Muscle of leg (tissue), 11 donors: ENCODE measurements around the gene PLEKHA7. TPM values are rescaled to one million over a fixed set of nuclear protein-coding genes. Genes with fewer than 3 reads are reported as not detected.
"Not testable (repeated sequence)": the region's sequence is repeated elsewhere in the genome, so short reads cannot be mapped to it uniquely, and the experiment has no call there.

Experiments used
- DNase-seq: peaks from one replicate; pipeline ENCODE4 v3.0.0; 2013
- H3K27ac ChIP-seq: one replicate; pipeline ENCODE4 v1.5.1; 2013; ENCODE audit warnings: mild to moderate bottlenecking, low read length, control low read depth
- H3K27me3 ChIP-seq: one replicate; pipeline ENCODE4 v1.6.1; 2013; ENCODE audit warnings: low read length; ENCODE audit not compliant: control insufficient read depth, insufficient read depth
- H3K36me3 ChIP-seq: one replicate; pipeline ENCODE4 v1.6.1; 2013; ENCODE audit warnings: low read length; ENCODE audit not compliant: control insufficient read depth, insufficient read depth
- H3K4me1 ChIP-seq: one replicate; pipeline ENCODE4 v1.6.1; 2013; ENCODE audit warnings: low read length; ENCODE audit not compliant: control insufficient read depth, insufficient read depth
- H3K4me3 ChIP-seq: one replicate; pipeline ENCODE4 v1.5.1; 2013; ENCODE audit warnings: low read length, control low read depth
- H3K9me3 ChIP-seq: replicated peaks from 2 replicates; pipeline ENCODE4 v1.6.1; 2013; ENCODE audit warnings: low read depth, low read length; ENCODE audit not compliant: control insufficient read depth
- WGBS: methylation state at CpG from one replicate; pipeline ENCODE4 v1.1.5; 2013; ENCODE audit warnings: missing lambda C conversion rate; ENCODE audit not compliant: insufficient coverage; 5-methylcytosine and 5-hydroxymethylcytosine counted together
- polyA plus RNA-seq, 8 donors: library from polyadenylated mRNA; unstranded; fragments of 120-200 nt; gene quantifications; one replicate each; pipeline versions ENCODE4 v1.2.1 to v1.2.3, GENCODE V29; 2013; ENCODE audit warnings: inconsistent platforms in 1 of 8, low replicate concordance in 1 of 8; ENCODE audit not compliant: insufficient read length in 8 of 8, insufficient read depth in 1 of 8
- total RNA-seq: library from RNA; stranded (reverse); fragments of 120-200 nt; gene quantifications from one replicate; pipeline ENCODE4 v1.2.4, GENCODE V29; 2013

PLEKHA7 gene
- total and polyA plus RNA-seq, 9 donors: 2.6 to 7.8 (median 4.2) TPM

DNA sequence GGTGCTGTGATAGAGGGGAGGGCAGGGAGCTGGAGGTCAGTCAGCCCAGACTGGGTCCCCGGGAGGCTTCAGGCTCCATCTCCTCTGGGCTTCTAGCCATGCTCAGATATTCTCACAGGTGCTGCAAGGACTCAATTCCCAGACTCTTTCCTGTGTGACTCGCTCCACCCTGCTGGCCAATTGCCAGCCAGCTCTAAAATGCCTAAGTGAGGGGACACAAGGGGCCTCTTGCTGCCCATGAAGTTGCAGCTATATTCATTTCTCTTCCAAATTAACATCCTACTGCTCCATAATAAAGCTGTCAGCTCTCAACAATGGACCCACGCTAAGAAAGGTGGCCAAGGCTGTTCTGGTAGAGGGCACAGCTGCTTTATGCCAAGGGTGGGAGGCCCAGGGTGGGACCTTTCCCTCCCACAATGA is 101.5 kb downstream of the PLEKHA7 start:
- Histone ChIP-seq H3K27ac (no peak overlapping the region), H3K4me3 (no peak overlapping the region), H3K36me3 (no peaks in the 10 kb centered on the region), H3K27me3 (peaks cover 2% of the 10 kb centered on the region), H3K4me1 (peaks cover 7% of the 10 kb centered on the region), H3K9me3 (no peaks in the 10 kb centered on the region)
- 10% methylated on average over 2 of the region's 3 CpGs for WGBS
- no peak for DNase-seq

DNA sequence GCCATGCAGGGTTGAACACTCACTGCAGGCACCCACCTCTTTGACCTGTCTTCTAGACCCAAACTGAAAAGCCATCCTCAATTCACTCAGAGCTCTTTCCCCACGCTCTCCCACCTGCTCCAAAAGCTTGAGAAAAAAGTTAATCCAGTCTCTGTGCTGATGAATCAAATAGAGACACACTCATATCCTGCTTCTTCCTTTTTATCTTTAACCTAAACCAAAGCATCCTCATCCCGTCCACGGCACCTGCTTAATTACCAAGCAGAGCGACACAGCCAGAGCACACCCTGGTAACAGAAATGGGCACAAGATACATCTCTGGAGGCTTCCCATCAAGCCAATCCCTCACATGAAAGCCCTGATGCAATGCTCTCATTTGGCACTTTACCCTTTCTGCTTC is 102.6 kb downstream of the PLEKHA7 start:
- no peaks in the 10 kb centered on the region for H3K36me3 ChIP-seq
- 78% methylated on average over 4 of the region's 4 CpGs for WGBS
- H3K9me3 ChIP-seq: no peaks in the 10 kb centered on the region
- H3K4me1 ChIP-seq: peaks cover 7% of the 10 kb centered on the region
- peaks cover 2% of the 10 kb centered on the region for H3K27me3 ChIP-seq
- no peak overlapping the region for H3K4me3 ChIP-seq
- no peak overlapping the region for H3K27ac ChIP-seq
- DNase-seq: no peak

DNA sequence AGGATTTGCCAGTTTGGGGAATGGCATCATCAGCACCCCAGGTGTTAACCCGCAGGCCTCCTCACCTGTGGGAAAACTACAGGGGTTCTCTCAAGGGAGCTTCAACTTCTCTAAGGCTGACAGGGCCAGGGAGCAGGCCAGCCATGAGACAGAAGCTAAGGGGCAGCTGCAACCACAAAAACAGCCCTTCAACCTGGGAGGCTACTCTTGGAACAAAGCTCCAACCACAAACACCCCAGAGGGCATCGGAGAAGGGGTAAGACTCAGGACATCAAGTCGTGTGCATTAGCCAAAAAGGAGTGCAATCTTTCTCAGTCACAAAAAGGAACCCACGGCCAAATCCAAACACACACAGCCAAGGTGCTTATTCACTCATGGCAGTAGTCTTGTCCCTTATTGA is 103.0 kb downstream of the PLEKHA7 start:
- no peak overlapping the region for H3K27ac ChIP-seq
- peaks cover 7% of the 10 kb centered on the region for H3K4me1 ChIP-seq
- 60% methylated on average over 4 of the region's 4 CpGs for WGBS
- H3K36me3 ChIP-seq: no peaks in the 10 kb centered on the region
- H3K4me3 ChIP-seq: no peak overlapping the region
- H3K27me3 ChIP-seq: peaks cover 2% of the 10 kb centered on the region
- H3K9me3 ChIP-seq: no peaks in the 10 kb centered on the region
- DNase-seq: no peak

DNA sequence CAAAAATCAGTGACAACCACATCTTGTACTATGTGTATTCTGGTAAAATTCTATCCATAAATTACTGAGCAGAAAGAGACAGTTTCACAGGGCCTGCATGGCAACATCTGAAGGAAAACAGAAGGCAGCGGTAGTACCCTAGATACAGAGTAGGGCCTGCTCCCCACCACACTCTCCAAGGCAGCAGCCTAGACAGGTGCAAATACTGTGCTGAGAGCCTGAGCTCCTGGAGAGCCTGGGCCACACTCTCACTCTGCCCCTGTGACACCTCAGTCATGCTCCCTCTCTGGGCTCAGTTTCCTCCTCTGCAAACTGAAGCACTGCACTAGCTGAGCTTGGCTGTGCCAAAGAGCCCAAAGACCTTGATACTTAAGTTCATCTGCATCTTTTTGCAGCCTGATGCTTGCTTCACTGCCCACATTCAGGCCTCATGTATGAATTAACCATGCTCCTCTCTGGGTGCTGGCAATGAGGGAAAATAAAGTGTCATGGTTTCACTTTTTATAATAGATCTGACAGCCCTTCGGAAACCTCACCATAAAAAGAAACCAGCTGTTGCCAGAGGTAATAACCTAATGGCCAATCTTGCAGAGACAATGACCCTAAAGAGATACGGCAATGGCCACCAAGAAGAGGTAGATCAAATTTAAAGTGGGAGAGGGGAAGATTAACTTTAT is 104.7 kb downstream of the PLEKHA7 start:
- peaks cover 2% of the 10 kb centered on the region for H3K27me3 ChIP-seq
- no peaks in the 10 kb centered on the region for H3K9me3 ChIP-seq
- H3K27ac ChIP-seq: no peak overlapping the region
- 100% methylated on average over 1 of the region's 3 CpGs for WGBS
- H3K4me1 ChIP-seq: peaks cover 10% of the 10 kb centered on the region
- no peaks in the 10 kb centered on the region for H3K36me3 ChIP-seq
- no peak overlapping the region for H3K4me3 ChIP-seq
- no peak for DNase-seq

DNA sequence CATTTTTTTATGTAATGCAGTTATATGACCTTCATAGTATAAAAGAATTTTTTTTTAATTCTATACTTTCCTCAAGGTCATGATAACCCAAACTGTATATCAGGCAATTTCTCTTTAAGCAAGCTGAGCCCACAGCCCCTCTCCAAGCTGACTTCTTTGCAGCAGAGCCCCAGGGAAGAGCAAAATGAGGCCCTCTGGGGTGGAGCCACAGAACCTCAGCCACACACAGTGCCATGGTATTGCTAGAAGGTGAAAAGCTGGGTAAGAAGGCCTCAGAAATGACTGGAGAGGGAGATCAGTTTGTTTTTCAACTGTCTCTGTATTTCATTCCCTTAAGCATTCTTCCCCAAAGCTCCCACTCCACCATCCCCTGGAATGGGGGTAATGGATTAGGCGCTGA is 108.8 kb downstream of the PLEKHA7 start:
- Histone ChIP-seq H3K4me3 (no peak overlapping the region), H3K27ac (no peak overlapping the region), H3K36me3 (no peaks in the 10 kb centered on the region), H3K27me3 (no peaks in the 10 kb centered on the region), H3K4me1 (peaks cover 3% of the 10 kb centered on the region), H3K9me3 (no peaks in the 10 kb centered on the region)
- no CpG with 5 or more reads among the region's 1 CpG for WGBS
- no peak for DNase-seq

DNA sequence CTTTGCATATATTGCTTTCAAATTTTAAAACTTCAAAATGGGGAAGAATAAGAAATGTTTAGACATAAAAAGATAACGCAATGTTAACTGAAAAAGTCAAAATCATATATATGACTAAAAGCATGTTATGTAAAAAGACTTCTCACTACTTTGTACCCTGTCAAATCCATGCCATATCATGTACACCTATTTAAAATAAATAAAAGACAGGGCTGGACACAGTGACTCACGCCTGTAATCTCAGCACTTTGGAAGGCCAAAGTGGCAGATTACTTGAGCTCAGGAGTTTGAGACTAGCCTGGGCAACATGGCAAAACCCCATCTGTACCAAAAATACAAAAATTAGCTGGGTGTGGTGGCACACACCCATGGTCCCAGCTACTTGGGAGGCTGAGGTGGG is 109.5 kb downstream of the PLEKHA7 start:
- H3K36me3 ChIP-seq, H3K4me3 ChIP-seq, DNase-seq, H3K9me3 ChIP-seq, H3K4me1 ChIP-seq, H3K27ac ChIP-seq, H3K27me3 ChIP-seq: not testable (repeated sequence)
- no CpG with 5 or more reads among the region's 2 CpGs for WGBS

DNA sequence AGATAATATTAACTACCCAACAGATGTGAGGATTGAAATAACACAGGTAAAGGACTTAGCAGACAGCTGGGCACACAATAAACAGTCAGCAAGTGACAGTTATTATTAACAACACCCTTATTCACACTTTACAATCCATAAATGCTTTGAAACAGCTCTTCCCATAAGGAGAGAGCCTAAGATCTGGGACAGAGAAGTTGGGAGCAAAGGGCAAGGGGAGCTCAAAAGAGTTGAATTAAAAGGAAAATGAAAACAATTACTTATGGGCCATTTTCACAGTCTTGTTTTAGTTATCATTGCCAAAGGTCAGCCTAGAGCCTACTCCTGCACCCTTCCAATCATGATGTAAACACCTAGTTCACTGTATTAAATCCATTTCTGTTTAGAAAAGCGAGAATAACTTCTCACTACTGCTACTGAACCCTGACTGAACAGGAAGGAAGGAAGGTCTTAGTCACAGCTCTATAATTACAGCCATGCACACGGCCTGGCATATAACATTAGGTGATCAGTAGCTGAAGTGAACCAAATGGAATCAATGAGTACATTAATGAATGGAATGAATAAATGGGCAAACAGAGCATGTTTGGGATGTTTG is 111.3 kb downstream of the PLEKHA7 start:
- peaks cover 3% of the 10 kb centered on the region for H3K4me1 ChIP-seq
- H3K27ac ChIP-seq: no peak overlapping the region
- no peak for DNase-seq
- H3K36me3 ChIP-seq: no peaks in the 10 kb centered on the region
- H3K9me3 ChIP-seq: no peaks in the 10 kb centered on the region
- no peak overlapping the region for H3K4me3 ChIP-seq
- no peaks in the 10 kb centered on the region for H3K27me3 ChIP-seq
- WGBS: no CpG with 5 or more reads among the region's 2 CpGs

DNA sequence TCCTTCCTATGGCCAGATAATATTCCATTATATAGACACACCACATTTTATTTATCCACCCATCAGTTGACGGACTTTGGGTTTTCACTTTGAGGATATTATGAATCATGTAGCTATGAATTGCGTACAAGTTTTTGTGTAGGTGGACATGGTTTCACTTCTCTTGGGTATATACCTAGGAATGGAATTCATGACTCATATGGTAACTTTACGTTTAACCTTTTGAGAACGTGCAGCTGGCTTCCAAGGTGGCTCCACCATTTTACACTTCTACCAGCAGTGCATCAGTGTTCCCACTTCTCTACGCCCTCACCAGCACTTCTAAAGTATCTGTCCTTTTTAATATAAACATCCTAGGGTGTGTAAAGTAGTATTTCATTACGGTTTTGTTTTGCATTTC is 112.0 kb downstream of the PLEKHA7 start:
- WGBS: no CpG with 5 or more reads among the region's 6 CpGs
- Histone ChIP-seq H3K9me3 (no peaks in the 10 kb centered on the region), H3K27me3 (no peaks in the 10 kb centered on the region), H3K4me3 (no peak overlapping the region), H3K36me3 (no peaks in the 10 kb centered on the region), H3K27ac (no peak overlapping the region), H3K4me1 (peaks cover 3% of the 10 kb centered on the region)
- no peak for DNase-seq

DNA sequence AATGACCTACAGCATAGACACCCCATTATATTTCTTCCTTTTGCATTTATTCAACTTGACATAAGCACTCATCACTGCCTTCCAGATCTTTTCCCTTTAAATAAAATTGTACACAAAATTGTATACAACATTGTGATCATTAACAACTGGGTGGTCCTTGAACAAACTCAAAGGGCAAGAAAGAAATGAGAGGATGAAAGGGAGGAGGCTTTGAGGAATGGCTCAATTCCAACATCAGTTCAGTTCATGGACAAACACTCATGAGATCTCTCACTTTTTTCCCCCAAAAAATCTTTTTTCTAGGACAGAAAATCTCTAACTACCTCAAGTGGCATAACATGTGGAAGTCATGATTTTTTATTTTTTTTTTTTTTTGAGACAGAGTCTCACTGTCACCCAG is 113.7 kb downstream of the PLEKHA7 start:
- Histone ChIP-seq H3K4me3 (no peak overlapping the region), H3K4me1 (no peaks in the 10 kb centered on the region), H3K27me3 (no peaks in the 10 kb centered on the region), H3K27ac (no peak overlapping the region), H3K36me3 (no peaks in the 10 kb centered on the region), H3K9me3 (no peaks in the 10 kb centered on the region)
- peak; percentile 14 for DNase-seq

DNA sequence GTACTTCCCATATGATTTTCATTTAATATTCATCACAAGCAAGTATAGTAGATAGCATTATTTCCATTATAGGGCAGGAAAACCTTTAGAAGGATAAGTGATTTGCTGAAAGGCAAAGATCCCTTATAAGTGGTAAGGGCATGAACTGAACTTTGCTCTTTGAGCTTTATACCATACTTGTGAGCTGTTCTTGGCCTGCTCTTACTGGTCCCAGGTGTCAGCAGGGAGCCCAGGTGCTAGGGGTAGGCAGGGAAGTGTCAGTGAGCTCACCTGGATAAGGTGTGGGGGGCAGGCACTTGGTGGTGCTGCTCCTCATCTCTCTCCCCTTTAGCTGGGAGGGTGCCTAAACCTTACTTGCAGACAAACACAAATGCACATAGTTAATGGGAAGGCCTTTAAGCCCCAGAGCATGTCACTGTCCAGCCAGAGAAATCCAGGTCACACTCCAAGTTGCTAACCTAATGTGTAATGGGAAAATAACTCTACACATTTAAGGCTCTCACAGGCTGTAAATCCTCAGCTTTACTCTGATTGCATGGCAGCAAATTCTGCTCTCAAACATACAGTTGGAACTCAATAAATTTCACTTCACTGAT is 114.4 kb downstream of the PLEKHA7 start:
- peak; percentile 15 for DNase-seq
- H3K4me1 ChIP-seq: no peaks in the 10 kb centered on the region
- H3K27ac ChIP-seq: no peak overlapping the region
- H3K9me3 ChIP-seq: no peaks in the 10 kb centered on the region
- H3K36me3 ChIP-seq: no peaks in the 10 kb centered on the region
- H3K27me3 ChIP-seq: no peaks in the 10 kb centered on the region
- H3K4me3 ChIP-seq: no peak overlapping the region
